GM18526 (cell line): ENCODE results near the gene PTPN6.

Source experiments
- POLR2A ChIP-seq: IDR thresholded peaks from 3 replicates; pipeline ENCODE4 v1.6.1; 2011; ENCODE audit not compliant: insufficient read length; ENCODE audit errors: extremely low read depth

Gene PTPN6

DNA sequence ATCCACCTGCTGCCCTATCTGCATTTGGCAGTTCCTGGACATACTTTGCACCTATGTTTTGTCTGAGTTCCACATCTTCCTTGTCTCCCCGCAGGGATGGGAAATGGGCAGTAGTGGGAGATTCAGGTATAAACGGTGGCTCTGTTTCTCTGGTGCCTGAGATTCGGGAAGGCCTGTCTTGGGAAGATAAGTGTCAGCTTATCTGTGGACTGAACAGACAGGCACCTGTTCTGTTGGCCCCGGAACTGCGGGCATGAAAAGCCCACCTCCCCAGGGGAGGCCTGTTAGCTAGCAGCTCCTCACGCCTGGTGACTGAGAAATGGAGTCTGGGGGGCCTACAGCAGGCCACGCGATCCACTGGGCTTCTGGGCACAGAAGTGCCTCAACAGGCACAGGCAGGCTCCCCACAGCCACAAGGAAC is 13.5 kb downstream of the PTPN6 start:
- TF ChIP-seq POLR2A: peak; percentile 1

DNA sequence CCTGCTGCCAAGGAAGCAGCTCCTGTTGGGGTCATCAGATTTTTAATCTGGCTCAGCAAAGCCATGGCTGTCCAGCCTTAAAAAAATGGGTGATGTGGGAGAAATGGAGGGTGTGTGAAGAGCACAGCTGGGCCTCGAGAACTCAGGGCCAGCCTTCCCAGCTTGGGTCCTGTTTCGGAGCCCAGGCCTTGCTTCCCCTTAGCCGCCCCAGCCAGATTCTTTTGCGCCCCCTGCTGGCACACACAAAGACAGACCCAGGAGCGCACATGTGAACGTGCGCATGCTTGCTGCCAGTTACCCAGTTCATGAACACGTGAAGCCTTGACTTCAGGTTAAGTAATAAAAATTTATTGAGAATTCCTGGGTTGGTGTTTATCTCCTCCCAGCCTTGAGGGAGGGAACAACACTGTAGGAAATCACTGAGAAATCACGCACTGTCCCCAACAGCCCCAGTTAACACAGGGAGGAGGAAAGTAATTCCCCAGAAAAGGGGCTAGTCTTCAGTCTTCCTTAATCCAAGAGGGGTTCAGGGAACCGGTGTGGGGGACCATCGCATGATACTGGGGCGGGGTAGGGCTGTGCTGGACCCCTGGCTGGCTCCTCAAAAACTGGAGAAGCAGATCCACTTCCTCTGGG is 14.0 kb downstream of the PTPN6 start:
- TF ChIP-seq POLR2A: peak; percentile 11

DNA sequence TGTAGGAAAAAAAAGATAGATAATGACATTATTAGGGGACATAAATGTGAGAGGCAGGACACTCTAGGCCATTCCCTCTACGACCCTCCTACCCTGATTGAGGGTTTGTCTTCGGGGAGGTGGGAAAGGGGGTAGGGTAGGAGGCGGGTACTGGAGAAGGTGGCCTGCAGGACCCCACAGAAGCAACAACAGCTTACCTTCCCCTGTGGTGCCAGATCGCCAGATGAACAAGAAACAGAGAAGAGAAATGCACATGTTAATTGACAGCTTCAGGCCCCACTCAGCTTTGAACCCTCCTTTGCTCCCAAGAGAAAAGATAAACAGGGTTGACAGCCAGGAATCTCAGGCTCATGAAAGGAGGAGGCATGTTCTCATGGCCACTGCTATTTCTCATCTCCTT is 14.6 kb downstream of the PTPN6 start:
- TF ChIP-seq POLR2A: no peak

DNA sequence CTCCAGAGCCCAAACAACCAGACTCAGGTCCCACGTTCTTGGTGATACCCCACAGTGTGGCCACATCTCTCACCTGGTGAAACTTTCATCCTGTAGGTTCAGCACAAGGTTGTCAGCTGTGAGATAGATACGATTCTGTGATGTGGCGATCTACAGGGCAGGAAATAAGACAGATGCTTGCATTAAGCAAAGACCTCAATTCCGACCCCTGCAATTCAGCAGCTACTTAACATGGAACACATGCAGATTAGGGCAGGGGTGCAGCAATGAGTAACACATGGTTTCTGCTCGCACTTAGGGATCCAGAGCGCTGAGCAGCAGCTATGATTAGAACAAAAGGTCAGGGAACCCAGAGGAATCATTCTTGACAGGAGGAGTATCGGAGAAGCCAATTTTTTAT is 15.2 kb downstream of the PTPN6 start:
- TF ChIP-seq POLR2A: no peak

DNA sequence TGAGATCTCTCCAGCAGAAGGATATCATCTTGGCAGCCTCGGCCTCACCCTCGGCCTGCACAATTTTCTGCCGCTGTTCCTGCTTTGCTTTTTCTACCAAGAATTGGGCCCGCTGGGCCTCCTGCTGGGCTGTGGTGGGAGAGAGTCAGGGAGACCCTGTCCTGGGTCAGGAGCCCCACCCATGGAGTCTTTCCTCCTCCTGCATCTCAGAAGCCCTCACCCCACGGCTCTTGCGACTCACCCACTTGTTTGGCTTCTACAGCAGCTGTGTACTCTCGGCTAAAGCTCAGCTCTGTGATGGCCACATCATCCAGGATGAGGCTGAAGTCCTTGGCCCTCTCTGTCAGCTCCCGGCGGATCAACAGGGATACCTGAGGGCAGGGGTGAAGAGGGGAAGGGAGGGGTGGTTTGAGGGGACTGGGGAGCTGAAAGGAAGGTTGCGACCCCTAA is 16.5 kb downstream of the PTPN6 start:
- TF ChIP-seq POLR2A: no peak

DNA sequence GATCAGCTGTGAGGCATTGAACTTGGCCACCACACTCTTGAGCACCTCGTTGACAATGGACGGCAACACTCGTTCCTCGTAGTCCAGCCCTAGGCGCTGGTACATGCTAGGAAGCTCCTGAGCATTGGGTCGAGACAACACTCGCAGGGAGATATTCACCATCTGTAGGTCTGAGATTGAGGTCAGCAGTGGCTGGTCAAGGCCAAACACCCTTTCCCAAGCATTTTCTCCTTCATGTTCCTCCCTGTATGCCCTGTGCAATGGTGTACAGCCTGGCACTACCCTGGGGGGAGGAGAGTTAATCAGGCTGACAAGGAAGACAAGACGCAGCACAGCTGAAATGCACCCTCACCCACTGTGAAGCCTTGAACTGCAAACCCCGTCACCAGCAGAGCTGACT is 17.3 kb downstream of the PTPN6 start:
- no peak for TF ChIP-seq POLR2A

DNA sequence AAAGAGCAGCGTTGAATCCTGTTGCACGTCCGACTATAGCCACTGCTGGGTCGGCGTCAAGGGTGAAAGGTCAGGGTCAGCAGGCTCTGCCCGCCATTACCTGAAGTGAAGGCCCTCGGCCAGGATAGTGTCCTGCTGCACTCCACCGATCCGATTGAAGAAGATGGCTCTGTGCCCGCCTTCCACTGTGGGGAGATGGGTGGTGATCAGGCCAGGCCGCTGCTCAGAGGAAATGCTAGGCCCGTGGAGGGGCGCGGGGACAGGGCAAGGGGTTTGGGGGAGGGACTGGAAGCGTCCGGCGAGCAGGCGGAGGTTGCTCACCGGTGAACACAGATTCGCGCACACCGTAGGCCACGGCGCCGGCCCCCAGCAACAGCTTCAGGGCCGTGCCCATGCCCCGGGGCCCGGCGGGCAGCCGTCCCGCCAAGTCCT is 19.0 kb downstream of the PTPN6 start:
- TF ChIP-seq POLR2A: no peak

DNA sequence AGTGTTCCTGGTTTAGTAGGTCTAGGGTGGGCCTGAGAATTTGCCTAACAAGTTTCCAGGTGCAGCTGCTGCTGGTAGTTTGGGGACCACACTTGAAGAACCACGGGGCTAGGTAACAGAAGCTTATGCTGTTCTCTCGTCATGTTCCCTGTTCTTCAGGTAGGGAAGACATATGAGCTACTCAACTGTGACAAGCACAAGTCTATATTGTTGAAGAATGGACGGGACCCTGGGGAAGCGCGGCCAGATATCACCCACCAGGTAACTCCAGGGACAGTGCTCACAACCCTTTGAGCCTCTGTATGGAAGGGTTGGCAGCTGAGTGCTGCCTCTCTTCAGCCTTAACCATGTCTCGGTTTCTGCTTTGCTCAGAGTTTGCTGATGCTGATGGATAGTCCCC is 23.0 kb downstream of the PTPN6 start:
- no peak for TF ChIP-seq POLR2A

DNA sequence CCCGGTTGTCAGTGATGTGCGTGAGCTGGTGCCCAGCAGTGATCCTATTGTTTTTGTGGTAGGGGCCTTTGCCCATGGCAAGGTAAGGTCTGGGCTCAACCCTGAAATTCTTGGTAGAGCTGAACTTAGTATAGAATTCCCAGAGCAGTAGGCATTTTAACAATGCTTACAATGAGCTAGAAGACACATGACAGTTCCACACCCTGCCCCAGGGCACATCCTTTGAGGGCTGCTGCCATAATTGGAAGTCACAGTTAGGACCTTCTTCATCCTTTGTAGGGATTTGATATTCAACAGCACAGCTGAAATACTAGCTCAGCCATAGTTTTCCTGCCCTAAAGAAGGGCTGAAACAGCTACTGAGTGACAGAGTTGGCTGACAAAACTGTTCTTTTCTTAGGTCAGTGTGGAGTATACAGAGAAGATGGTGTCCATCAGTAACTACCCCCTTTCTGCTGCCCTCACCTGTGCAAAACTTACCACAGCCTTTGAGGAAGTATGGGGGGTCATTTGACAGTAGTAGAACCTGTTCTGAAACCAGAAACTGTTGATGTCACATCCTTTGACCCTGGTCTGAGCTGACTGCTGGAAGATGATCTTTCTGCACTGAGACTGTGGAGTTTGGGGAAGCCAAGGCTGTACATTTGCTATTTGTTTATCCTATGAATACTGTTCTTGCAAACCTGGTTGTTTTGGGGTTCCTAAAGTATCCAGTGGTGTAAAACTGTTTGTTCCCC is 24.3 kb downstream of the PTPN6 start:
- no peak for TF ChIP-seq POLR2A

DNA sequence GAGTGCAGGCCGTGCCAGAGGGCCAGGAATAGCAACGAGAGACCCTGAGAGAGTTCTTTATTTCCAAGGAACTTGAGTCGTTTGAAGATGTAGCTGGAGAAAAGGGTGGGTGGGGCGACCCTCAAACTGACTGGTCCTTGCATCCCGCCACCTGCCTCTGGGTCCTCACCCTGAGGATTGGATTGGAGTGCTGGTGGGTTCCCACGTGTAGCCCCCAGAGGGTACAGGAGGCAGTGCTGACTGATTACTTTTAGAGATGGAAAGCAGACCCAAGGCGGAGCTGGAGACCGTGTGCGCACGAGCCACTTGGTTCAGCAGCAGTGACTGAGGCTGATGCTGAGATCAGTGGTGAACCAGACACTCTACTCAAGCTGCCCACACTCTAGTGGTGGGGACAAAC is 26.5 kb downstream of the PTPN6 start:
- TF ChIP-seq POLR2A: no peak

DNA sequence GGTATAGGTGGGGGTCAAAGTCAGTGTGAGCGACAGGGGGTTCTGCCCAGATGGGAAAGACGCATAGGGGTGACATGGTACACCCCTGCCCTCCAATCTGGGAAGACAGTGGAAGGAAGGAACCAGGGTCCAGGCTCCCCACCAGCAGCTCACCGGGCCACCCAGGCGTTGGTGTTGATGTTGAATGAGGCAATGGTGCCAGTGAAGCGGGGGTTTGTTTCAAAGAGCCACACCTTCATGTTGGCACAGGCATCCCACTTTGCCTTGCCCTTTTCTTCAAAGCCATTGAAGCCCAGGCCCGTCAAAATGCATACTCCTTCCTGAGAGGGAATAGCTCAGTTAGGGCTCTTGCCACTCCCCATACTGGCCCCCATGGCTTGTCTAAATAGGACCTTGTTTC is 27.0 kb downstream of the PTPN6 start:
- TF ChIP-seq POLR2A: no peak

DNA sequence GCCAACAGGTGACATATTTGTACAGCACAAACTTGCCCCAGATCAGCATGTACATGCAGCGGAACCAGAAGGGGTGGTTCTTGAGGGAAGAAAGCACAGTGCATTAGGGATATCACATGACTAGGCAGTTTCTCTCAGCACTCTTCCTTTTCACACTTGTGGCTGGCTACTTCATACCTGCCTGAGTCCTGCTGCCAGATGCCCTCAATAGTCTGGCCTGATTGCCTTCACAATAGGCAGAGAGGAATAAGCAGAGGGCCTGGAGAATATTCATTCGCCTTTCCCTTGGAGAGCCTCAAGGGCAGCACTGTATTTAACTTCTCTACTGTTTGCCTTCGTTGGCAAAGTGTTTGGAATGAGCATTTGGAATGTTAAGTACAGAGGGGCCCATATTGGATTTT is 27.5 kb downstream of the PTPN6 start:
- no peak for TF ChIP-seq POLR2A

DNA sequence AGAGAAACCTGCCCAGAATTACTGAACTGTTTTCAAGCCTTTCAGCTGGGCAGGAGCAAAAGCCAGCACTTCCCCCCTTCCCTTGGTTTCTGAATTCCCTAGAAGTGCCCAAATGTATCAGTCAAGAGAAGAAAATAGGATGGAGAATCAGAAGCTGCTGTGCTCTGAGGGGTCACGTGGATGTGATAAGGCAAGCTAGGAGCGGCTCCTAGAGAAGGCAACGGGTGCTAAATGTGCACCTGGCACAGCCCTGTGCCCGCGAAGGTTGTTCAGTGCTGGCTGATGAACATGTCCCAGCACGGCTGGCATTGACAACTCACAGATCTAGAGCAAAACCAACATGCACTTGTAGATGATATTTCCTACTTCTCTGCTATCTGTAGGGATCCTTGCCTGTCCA is 27.9 kb downstream of the PTPN6 start:
- no peak for TF ChIP-seq POLR2A

DNA sequence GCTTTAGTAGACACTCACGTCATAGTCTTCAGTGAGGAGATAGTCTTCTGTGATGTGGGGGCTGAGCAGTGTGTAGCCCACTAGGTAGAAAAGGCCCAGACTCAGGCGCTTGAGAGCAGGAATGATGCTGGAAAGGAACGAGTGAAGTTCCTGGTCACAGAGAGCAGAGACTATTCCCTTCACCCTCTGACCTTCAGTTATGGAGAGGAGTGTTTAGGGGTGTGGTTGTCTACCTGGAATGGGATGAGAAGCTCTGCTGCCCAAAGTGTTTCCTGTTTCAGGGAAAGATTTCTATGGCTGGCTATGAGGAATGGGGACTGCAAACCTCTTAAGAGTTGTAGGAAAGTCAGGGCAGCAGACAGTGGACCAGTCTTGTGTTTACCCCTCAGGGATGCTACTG is 28.3 kb downstream of the PTPN6 start:
- TF ChIP-seq POLR2A: no peak

DNA sequence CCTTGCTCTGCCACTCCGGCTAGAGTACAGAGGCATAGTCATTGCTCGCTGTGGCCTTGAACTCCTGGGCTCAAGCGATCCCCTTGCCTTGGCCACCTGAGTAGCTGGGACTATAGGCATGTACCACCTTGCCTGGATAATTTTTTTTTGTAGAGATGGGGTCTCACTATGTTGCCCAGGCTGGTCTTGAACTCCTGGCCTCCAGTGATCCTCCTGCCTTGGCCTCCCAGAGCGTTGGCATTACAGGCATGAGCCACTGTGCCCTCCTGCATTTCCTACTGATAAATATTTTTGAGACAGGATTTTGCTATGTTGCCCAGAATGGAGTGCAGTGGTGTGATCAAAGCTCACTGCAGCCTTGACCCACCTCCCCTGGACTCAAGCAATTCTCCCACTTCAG is 28.9 kb downstream of the PTPN6 start:
- TF ChIP-seq POLR2A: no peak

DNA sequence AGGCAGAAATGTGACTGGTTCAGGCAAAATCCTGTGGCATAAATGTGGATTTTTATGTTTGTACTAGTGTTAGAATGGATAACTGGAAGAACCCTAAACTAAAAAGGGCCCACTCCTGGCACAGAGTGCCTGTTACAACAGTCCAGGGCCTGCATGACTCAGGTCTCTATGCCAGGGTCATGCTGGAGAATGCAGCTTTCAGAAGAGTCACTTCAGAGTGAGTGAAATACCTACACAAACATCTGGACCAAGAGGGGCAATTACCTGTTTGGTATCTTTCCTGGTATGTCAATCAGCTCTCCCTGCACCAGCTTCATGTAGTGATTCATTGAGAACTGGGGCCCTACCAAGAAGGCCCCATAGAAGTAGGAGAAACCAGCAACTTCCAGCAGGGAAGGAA is 29.6 kb downstream of the PTPN6 start:
- TF ChIP-seq POLR2A: no peak
